SHP77 (cell line): ENCODE measurements around the gene TPT1.
"Not testable (repeated sequence)": the region's sequence is repeated elsewhere in the genome, so short reads cannot be mapped to it uniquely, and the experiment has no call there.

Source experiments
- DNase-seq, 2 experiments: peaks; one replicate each; lab custom pipeline; 2025; lab: John Stamatoyannopoulos, UW

The TPT1 gene

DNA sequence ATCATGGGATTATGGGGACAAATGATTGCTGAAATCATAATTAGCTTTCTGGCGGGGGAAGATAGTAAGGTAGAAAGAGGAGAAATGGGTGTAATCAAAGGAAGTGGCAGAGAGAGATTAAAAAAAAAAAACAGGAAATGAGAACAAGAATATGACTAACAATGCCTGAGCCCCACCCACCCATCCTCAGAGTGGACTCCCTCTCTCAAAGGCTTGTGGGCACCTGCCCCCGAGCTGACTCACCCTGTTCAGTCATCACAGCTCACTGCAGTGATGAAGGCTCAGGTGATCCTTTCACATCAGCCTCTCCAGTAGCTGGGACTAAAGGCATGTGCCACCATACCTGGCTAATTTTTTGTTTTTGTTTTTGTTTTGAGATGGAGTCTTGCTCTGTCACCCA is 26.4 kb upstream of the TPT1 start:
- no peak for DNase-seq

DNA sequence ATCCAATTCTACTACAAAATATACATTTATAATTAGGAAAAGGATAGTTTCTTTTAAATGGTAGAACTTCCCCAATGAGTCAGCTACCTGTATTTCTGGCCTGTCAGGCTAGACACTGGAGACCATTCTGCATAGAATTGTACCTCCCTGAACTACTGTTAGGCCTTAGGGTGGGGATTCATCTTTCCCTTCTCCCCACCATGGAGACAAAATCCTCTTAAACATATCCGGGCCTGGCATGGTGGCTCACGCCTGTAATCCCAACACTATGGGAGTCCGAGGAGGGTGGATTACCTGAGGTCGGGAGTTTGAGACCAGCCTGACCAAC is 24.5 kb upstream of the TPT1 start:
- no peak for DNase-seq

DNA sequence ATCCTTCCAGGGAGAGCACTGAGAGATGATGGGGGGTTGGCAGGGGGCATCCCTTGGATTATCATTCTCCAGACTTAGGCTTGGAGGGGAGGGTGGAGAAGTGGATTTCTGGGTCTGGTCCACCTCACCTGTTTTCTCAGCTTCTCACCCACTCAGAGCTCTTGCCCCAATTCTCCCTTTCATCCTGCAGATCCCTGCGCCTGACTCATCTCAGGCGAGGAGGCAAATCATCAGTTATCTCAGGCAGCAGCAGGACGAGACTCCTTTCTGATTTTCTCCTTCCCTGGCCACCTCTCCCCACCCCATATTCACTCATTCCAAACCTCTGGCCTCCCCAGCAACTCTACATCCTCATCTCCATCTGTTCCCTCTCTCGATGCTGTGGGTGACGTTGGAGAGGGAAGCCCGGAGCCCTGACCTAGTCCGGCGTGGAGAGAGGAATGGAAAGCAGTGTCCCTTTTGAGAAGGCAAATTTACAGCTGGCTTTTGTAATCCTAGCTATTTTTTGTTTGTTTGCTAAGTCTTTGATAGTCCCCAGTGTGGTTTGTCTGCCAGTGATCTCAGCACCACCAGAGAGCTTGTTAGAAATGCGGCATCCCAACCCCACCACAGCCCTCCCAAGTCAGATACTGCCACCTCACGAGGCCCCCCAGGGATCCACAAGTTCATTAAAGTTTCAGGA is 24.0 kb upstream of the TPT1 start:
- DNase-seq = no peak

DNA sequence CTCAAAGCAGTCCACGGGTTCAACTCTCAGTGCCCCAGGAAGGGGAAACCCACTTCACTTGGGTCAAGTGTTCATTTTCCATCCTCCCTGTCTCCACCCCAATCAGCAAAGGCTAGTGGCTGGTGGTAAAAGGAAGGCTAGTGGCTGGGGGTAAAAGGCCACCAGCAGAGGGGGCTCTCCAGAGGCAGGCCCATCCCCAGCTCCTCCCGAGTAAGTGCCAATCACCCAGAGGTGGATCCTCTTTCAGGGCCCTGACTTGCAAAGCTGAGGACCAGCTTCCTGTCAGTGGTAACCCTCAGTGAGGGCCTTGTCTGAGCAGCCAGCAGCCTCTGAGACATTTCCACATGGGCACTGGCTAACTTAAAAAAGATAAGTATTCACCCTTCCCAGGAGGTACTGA is 22.0 kb upstream of the TPT1 start:
- no peak for DNase-seq

DNA sequence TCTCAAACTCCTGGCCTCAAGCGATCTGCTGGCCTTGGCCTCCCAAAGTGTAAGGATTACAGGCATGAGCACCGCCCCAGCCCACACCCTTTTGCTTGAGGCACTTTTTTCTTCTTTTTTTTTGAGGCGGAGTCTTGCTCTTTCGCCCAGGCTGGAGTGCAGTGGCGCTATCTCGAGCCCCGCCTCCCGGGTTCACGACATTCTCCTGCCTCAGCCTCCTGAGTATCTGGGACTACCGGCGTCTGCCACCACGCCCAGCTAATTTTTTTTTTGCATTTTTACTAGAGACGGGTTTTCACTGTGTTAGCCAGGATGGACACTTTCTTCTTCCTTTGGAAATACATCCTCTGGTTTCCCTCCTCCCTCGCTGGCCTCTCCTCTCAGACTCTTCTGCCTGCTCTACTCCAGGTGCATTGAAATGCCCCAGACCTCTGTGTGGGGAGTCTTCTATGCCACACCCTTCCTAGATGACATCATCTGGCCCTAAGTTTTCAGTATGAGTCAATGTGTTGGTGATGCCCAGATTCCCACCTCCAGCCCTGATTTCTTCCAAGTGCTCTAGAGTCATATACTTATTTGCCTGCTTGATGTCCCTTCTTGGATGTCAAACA is 20.7 kb upstream of the TPT1 start:
- no peak for DNase-seq

DNA sequence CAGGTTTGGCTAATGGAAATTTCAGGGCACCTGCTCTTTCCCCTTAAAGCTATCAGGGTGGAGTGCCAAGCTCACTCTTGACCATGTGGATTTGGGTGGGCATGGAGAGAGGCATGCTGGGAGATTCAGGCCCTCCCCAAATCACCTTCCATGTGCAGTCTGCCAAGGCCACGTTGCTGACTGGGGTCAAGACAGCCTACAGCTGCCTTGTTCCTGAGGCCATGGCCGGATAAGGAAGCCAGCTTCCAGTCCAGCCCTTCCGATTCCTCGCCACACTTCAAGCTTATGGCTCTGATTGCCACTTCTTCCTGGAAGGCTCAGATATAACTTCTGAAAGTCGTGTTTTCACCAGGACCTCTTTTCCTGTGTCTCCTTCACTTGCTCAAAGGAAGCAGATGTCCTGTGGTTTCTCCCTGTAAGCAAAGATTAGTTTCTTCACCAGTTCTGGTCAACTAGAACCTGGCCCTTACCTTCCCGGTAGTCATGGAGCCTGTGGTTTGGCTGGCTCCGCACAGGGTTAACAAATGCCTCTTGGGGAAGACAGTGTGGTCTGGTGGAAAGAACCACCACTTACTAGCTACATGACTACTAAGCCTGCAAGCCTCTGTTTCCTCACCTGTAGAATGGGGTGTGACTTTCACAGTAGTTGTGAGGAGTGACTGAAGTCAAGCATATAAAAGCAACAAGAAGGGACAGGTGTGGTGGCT is 16.1 kb upstream of the TPT1 start:
- DNase-seq = no peak

DNA sequence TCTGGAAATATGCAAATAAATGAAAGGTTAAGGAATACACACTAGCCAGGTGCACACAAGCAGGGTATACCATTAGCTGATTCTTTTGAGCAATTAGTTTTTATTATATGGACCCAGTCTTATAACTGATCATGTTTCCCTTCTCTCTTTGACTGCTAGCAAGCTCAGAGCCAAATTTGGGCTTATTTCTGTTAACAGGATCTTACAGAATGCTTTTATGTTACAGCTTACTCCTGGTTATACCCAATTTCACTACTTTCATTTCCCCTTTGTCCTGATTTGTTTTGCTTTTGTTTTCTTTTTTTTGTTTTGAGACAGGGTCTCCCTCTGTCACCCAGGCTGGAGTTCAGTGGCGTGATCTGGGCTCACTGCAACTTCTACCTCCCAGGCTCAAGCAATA is 12.9 kb upstream of the TPT1 start:
- no peak for DNase-seq

DNA sequence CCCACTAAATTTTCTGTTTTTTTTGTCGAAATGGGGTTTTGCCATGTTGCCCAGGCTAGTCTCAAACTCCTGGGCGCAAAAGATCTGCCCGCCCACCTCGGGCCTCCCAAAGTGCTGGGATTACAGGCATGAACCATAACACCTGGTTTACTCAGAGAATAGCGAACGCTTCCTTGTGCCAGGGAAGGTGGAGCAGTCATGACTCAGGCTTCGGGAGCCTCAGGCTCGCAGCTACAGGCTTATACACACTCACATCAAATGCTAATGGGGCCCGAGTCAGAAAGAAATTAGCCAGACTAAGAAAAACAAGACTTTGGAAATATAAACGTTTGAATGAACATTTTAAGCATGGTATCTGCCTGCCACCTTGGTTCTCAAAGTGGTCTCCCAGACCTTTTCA is 11.0 kb upstream of the TPT1 start:
- DNase-seq = no peak

DNA sequence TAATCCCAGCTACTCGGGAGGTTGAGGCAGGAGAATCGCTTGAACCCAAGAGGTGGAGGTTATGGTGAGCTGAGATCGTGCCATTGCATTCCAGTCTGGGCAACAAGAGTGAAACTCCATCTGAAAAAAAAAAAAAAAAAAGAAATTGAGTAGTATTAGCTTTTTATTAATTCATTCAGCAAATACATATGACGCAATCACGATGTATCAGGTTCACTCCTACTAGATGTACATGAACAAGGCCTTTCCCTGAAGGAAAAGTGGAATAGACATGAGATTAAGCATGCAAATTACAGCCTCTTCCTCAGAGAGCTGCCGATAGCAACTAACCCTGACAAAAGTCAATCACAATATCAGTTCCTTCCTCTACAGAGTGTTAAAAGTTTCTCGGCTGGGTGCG is 9.2 kb upstream of the TPT1 start:
- no peak for DNase-seq

DNA sequence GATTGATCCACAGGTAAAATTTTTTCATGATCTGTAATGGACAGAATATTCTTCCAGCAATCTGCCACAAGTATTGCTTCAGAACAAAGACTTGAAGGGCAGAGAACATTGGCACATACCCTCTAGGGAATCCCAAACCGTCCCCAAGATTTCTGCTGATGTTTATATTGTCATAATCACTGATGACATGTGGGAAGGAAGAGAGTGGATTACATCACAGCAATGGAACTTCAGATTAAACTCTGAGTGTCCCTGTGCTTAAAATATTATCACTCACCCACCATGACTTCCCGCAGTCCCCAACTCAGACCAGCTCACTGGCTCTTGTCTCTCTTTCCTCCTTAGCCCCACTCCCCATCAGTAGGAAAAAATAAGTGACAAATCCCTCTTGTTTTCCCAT is 8.5 kb upstream of the TPT1 start:
- no peak for DNase-seq

DNA sequence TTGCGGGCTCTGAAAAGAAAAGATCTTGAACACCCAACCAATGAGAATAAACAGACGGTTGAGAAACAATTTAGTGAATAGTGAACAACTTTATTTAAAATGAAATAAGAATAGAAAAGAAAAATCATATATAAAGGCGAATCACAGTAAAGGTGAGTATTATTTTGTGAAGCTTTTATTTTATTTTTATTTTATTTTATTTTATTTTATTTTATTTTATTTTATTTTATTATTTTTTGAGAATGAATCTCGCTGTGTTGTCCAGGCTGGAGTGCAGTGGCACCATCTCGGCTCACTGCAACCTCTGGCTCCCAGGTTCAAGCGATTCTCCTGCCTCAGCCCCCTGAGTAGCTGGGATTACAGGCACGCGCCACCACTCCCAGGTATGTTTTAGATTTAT is 3.1 kb upstream of the TPT1 start:
- DNase-seq = not testable (repeated sequence)

DNA sequence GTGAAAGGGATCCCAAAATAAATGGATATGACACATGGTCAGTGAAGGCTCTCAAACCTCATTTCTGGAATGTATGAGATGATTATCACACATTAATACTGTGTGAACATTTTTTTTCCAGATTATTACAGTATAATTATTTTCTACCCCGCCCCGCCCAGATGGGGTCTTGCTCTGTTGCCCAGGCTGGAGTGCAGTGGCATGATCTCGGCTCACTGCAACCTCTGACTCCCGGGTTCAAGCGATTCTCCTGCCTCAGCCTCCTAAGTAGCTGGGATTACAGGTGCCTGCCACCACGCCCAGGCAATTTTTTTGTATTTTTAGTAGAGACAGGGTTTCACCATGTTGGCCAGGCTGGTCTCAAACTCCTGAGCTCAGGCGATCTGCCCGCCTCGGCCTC is 2.1 kb upstream of the TPT1 start:
- not testable (repeated sequence) for DNase-seq

DNA sequence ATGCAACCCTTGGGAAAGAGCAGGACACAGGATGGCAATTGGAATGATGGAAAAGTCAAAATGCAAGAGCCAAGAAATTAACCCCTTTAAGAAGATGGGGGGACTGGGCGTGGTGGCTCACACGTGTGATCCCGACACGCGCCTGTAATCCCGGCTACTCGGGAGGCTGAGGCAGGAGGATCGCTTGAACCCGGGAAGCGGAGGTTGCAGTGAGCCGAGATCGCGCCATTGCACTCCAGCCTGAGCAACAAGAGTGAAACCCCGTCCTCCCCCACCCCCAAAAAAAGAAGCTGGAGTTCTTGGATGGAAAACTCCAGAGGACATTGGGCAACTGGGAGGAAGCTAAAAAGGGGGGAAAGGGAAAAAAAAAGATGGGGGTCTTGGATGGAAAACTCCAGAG is 1.7 kb upstream of the TPT1 start:
- DNase-seq = not testable (repeated sequence)

DNA sequence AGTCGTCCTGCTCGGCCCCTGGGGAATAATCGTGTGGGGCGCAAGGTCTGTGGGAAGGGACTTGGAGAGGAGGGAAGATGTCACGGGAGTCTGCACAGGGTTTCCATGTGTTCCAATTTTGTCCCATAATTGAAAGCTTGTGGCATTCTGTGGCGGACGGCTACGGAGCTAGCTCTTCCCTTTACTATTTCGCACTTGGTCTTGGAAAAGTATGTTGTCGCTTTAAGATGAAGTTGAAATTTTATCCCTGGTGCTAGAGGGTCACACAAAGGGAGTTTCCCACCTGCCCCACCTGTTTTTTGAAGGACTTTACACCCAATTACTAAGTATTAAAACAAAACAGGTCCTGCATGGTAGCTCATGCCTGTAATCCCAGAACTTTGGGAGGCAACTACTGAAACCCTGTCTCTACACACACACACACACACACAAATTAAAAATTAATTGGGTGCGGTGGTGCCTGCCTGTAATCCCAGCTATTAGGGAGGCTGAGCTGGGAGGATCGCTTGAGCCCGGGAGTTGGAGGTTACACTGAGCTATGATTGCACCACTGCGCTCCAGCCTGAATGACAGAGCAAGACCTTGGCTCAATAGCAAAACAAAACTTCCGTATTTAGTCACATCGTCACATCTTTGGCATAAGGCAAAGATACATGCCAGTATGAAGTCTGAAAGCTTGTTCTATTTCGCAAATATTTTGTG is 967 bp upstream of the TPT1 start:
- DNase-seq = no peak

DNA sequence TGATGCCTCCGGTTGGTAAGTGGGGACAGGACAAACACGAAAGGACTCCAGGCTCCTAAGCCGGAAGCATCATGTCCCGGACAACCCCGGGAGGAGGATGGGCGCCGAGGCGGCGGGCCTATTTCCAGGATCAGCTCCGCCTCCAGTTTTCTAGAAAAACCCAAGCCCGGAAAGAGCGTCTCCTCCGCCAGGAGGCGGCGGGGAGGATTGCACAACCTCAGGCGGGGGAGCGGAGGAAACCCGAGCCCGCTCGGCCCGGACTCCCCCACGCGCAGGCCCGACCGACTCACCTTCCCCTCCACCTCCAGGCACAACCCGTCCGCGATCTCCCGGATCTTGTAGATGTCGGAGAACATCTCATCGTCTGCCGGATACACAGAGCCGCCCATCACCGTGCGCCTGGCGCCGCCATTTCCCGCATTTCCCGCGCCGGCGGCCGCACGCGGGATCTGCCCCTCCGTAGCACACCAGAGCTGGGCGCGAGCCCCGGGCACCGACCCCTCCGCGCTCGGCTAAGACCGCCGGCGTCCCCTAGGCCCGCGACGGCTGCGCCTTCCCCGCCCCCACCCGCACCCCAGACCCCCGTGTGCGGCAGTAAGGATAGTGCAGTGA is 455 bp downstream of the TPT1 start:
- DNase-seq = peak; percentile 29 to 37

DNA sequence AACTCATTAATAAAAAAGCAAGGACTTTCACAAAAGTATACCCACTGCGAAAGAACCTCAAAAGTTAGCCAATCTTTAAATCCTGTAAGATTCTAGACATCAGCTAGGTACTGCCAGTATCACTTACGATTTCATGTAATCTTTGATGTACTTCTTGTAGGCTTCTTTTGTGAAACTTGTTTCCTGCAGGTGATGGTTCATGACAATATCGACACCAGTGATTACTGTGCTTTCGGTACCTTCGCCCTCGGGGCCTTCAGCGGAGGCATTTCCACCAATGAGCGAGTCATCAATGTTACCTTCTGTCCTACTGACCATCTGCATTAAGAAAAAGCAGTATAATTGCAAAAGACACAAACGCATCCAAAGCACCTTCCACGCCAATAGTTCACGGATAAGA is 1.1 kb downstream of the TPT1 start:
- no peak for DNase-seq

DNA sequence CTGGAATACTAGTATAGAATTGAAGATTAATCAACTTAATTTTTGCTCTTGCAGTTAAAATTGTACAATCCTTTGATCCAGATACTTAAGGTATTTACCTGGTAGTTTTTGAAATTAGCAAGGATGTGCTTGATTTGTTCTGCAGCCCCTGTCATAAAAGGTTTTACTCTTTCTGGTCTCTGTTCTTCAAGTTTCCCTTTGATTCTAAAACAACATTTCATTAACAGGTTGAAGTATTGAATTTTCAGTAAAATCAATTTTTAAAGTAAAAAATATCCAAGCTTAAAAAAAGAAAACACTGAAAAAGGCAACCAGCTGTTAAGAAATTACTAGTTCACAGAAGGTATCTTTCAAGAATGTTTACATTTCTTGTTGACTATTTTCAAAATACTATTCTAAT is 1.6 kb downstream of the TPT1 start:
- DNase-seq = no peak

DNA sequence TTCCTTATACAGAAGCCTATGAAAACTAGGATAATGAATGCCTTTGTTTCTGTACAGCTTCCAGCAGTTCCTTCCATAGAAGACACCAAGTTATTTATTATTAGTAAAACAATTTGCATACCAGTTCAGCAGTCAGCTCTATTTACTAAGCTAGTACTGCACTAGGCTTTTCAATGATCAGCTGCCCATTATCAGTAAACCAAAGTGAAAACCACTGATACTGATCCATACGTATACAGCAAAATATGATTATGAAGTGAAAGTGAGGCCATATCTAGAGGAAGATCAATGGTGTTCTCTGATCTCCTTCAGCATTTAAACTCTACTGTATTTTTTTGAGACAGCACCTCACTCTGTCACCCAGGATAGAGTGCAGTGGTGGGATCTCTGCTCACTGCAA is 3.2 kb downstream of the TPT1 start:
- DNase-seq = no peak

DNA sequence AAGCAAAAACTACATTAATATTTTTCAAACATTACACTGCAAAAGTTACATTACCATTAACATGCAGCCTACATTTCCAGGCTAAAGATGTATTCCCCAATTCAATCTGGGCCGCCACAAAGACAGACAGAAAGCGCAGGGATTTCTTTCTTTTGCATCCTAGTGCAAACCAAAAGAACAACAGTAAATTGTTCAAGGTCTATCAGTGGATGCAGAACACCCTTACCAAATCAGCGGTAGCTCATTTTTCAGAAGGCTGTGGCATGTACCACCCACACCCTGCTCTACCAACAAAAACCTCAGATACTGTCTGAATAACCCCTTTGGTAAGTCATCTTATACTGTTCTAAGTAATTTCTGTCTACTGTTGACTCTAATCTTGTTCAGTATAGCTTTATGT is 3.6 kb downstream of the TPT1 start:
- DNase-seq = no peak

DNA sequence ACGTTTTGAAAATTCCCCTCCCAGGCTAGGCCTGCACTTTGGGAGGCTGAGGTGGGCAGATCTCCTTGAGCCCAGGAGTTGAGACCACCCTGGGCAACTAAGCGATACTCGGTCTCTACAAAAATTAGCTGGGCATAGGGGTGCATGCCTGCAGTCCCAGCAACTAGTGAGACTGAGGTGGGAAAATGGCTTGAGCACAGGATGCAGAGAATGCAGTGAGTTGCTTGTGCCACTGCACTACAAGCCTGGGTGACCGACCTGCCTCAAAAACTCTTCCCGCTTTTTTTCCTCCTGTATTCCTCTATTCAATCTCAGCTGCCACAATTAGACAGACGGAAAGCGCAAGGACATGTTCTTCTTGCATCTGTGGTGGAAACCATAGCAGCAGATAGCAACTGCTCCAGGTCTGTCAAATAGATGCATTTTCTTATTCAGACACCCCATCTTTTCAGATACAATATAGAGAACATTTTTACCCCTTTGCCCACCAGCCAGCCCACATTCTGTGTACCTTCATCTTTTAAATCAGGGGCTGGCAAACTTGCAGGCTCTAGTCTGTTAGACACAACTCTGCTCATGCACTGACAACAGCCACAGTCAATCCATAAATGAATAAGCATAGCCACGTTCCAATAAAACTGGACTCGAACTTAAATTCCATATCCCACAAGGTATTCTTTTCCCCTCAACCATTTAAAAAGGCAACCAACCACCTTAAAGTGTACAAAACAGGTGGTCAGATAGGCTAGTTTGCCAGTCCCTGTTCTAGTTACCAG is 4.8 kb downstream of the TPT1 start:
- no peak for DNase-seq

DNA sequence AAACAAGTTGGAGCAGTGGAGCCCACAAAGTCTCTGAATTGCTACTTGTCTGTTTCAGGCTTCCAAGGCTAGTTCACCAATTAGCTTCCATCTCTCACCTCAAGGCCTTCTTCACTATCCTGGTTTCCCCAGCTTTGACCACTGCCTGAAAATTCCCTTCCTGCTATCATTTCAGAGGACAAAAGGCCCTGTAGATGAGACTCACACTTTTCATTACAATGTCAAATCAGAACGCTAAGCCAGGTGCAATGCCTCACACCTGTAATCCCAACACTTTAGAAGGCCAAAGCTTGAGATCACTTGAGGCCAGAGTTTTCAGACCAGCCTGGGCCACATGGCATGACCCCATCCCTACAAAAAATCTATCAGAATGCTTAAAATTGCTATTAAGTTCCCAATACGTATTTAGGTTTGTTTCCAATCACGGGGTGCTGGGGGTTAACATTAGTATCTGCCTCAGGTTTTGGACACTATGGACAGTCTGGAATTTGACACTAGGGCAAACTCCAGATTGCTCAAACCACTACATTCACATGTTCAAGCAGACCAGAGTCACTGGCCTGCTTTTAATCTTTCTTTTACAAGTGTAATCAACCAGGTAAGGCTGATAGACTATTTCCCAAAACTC is 5.5 kb downstream of the TPT1 start:
- no peak for DNase-seq
